HG03460 (cell line): ENCODE data around the gene TRIO.

Source experiments
- ATAC-seq: cut with Tn5 transposase; IDR thresholded peaks from one replicate; pipeline ENCODE4 v1.9.1; 2021; ENCODE audit not compliant: unreplicated experiment

TRIO gene

GRCh38 chr5:14145435-14146334 lies 2.5 kb downstream of the TRIO start:
- no peak for ATAC-seq

- ATAC-seq: no peak
Measured at GRCh38 chr5:14146725-14147124, 3.6 kb downstream of the TRIO start.

DNA sequence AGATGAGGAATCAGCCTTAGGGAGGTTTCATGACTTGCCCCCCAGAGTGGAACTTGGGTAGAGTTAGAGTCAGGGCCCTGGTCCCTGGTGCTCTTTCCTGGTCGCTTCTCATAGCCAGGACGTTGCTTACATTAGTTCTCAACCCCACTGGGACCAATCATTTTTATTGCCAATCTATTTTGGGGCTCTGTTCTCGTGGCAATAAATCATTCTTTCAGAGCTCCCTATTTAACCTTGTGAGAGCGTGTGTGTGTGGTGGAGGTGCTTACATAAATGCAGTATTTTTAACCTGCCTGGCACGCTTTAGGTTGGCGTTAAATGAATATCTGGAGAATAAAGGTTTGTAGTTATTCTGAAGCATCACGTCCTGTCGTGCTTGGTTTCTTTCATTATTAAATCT lies 4.1 kb downstream of the TRIO start:
- ATAC-seq: no peak

DNA sequence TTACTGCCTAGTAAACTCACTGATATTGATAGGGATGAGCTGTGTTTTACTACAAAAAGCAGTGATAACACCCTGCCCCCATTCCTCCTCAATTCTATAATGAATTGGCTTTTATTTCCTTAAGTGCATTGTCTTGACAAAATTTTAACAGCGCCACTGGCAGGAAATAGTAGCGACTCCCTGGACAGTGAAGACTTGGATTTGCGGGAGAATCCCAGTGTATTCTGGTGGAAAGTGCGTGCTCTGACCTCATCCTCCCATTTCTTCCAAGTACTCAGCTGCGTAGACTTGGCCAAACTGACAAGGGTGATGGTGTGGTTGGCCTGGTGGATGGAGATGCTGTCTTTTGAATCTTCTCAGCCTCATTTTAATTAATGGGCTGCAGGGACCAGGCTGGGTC lies 5.3 kb downstream of the TRIO start:
- ATAC-seq: no peak

DNA sequence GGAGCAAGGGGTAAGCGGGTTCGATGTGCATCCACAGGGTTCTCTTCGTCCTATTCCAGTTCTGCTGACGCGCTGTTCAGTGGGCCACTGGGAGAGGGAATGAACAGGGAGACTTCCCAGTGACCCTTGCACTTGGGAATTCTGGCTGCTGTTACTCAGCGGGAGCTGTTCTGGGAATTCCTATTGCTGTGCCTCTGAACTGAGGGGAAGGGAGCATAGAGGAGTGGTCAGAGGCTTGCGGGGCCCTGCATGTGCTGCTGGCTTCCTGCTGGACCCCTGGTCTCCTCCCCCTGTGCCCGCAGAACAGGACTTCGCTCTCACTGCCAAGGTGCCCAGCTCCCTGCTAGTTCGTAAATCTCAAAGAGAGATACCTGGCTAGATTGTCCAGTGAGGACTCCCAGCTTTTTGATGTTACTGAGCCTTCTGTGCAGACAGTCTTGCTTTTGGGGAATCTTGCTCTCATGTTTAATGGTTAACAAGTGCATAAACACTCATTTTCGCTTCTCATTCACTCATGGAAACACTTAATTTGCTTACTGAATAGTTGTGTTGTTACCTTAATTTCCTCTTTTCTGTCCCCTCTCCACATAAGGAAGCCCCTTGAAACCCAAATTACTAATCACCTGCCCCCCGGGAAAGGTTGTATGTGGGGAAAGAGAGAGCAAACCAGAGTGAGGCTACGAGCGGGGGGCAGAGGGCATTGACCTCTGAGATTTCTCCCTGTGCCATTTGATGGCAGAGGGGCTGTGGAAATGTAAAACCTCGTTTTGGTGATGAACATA lies 5.9 kb downstream of the TRIO start:
- no peak for ATAC-seq

- ATAC-seq: no peak
Measured at GRCh38 chr5:14149672-14150274, 6.6 kb downstream of the TRIO start.

GRCh38 chr5:14151416-14151815 lies 8.3 kb downstream of the TRIO start:
- no peak for ATAC-seq

GRCh38 chr5:14153071-14153864 lies 10.1 kb downstream of the TRIO start:
- ATAC-seq: no peak

DNA sequence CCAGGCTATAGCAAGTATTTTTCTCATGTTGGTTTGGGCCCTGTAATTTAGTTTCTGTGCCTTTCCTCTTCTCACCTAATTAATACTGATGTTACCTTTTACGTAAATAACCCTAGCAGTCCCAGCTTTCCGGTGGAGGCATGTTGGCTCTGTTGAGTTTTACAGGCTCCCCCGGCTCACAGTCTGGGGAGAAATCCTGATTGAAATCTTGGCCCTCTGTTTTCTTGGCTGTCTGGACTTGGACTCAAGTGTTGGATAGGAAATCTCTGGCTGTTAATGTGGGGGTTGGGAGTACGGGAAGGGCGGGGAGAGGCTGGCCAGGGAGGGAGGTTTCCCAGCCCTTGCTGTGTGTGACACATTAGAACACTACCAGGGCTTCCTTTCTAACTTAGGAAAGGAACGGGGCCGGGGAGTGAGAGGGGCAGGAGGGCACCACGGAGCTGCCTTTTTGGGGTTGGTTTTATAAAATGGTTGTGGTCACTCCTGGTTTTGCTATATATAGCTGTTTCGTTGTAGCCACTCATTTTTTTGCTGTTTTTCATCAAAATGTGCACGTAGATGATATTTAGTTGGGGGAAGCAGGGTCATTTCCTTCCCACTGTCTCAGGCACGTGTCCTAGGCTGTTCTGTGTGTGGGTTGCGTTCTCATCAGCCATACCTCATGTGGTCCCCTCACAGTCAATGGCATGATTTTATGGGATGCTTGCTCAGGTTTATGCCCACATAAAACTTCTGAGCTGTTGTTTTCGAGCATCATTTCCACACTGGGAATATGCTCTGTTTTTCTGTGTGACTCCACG lies 11.0 kb downstream of the TRIO start:
- ATAC-seq: peak; percentile 33

GRCh38 chr5:14155075-14155474 lies 11.9 kb downstream of the TRIO start:
- peak; percentile 51 for ATAC-seq

GRCh38 chr5:14155739-14156138 lies 12.6 kb downstream of the TRIO start:
- no peak for ATAC-seq

DNA sequence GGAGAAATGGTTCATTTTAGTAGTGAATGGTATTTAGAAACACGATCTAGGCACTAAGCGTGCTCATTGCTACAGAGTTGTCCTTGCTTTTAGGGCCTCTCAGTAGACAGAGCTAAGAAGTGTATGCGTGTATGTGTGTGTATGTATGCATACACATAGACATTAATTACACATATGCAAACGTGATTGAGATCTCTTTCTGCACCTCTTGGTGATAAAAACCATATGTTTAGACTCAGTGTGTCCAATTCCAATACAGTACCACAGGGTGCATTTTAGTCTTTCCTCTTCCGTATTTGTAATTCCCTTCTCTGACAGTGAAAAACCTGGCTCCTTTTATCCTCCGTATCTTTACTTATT lies 13.1 kb downstream of the TRIO start:
- ATAC-seq: peak; percentile 0

DNA sequence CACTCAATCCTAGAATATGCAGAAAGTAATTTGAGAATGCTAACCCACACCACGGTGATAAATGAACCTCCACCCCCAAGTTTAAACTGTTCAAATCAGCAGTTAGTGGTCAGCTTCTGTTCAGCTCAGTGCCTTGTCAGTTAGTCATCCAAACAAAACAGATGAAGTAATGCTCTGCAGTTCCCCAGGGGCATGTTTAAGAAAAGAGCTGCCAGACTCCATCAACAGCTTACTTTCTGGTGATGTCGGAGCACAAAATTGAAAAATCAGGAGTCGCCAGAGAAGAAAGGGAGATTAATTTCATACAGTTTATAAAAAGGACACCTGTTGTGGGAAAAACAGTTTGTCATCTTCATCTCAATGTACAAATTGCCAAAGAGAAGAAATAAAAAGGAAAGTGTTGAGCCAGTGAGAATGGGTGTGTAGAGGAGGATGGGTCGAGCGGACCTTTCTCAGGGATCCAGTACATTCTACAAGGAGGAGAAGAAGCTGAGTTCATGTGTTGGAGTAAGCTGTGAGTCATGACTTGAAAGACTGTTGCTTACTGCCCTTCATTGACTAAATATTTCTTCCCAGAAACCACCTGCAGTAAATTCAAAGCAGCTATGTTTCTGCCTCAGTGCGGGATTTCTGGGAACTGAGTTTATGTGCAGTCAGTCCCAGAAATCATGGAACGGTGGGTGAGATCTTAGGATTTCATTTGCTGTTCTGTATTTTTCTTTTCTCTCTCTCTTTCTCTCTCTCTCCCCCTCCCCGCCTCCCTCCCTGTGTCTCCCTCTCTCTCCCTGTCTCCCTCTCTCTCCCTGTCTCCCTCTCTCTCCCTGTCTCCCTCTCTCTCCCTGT lies 13.7 kb downstream of the TRIO start:
- ATAC-seq: peak; percentile 70

GRCh38 chr5:14157493-14157782 lies 14.3 kb downstream of the TRIO start:
- ATAC-seq: no peak

DNA sequence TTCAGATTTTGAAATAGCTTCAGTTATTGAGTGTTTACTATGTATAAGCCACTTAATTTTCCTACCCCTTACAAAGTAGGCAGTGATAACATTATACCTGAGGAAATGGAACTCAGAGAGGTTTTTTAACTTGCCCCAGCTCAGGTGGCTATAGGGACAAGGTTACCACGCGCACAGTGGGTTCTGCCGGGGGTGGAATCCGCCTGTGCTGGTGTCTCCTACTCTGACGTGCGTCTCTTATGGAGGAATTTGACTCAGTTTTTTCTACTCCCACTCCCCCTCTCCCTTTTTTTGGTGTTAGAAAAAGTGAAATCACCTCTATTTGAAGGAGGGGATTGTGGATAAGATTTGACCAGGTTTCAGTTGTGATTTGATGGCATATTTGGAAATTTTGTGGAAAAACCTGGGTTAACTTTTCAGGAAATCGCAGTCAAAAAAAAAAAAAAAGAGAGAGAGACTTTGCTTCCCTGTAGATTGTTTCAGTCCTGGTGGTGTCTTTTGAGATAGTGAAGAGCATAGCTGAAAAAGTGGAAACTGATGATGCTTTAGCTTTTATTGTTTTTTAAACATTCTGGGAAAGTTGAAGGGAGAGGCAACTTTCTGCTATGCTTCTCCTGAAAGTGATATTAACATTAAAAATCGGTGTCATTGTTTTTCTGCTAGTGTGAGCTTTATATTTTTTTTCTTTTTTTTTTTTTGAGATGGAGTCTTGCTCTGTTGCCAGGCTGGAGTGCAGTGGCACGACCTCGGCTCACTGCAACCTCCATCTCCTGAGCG lies 15.9 kb downstream of the TRIO start:
- ATAC-seq: no peak

- no peak for ATAC-seq
Measured at GRCh38 chr5:14161825-14162556, 18.8 kb downstream of the TRIO start.

- ATAC-seq: no peak
Measured at GRCh38 chr5:14164164-14165163, 21.3 kb downstream of the TRIO start.
